Ishikawa (cell line): ENCODE measurements around the gene RAB6B.

Experiments used
- CEBPB ChIP-seq: IDR thresholded peaks from 2 replicates; pipeline ENCODE4 v1.6.1; 2012
- MAX ChIP-seq: IDR thresholded peaks from 2 replicates; pipeline ENCODE4 v1.6.1; 2012
- NFIC ChIP-seq: IDR thresholded peaks from 2 replicates; pipeline ENCODE4 v1.6.1; 2012
- RAD21 ChIP-seq: IDR thresholded peaks from 2 replicates; pipeline ENCODE4 v1.6.1; 2012; ENCODE audit warnings: low read depth
- REST ChIP-seq: IDR thresholded peaks from 2 replicates; pipeline ENCODE4 v1.6.1; 2012; ENCODE audit warnings: low read depth, mild to moderate bottlenecking
- TAF1 ChIP-seq: IDR thresholded peaks from 2 replicates; pipeline ENCODE4 v1.6.1; 2012; ENCODE audit warnings: low read depth, mild to moderate bottlenecking
- TCF12 ChIP-seq: IDR thresholded peaks from 2 replicates; pipeline ENCODE4 v1.6.1; 2012; ENCODE audit warnings: low read depth
- TEAD4 ChIP-seq: IDR thresholded peaks from 2 replicates; pipeline ENCODE4 v1.6.1; 2012
- ZBTB7A ChIP-seq: IDR thresholded peaks from 2 replicates; pipeline ENCODE4 v1.6.1; 2012; ENCODE audit warnings: low read depth

DNA sequence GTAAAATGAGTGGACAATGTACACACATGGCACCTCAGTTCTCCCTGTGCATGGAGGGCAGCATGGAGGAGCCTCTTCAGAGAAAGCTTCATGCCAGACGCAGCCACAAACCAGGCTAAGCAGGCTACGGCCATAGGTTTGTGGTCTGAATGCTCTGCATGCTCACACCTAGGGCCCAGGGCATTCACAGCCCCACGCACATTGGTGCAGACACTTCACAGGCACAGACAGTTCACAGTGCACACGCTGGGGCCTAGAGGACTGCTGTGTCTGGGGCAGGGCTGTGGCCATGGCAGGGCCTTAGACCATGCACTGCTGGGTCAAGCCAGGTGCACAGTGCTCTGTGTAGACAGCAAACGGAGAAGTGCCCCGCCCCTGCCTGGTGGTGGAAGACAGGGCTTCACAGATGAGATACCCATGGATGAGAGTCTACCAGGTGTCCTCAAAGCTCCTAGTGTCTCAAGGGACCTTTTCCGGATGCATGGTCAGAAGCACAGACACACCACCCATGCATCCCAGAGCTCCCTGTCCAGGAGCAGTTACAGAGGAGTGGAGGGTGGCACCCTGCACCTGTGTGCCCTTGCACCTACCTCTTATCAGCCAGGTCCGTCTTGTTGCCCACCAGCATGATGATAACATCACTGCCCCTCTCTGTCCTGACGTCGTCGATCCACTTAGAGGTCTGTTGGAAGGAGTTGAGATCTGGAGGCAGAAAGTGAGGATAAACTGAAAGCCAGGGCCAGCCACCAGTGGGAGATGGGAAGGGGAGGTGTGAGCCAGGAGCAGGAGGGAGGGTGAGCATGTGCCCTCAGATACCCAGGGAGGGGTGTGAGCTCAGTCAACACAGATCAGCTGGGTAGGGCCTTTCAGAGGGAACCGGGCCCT is 56.5 kb downstream of the RAB6B start:
- no peak for TF ChIP-seq CEBPB
- TF ChIP-seq TCF12 = no peak
- TF ChIP-seq TAF1 = no peak
- no peak for TF ChIP-seq ZBTB7A
- no peak for TF ChIP-seq RAD21
- TF ChIP-seq NFIC = no peak
- no peak for TF ChIP-seq TEAD4
- TF ChIP-seq MAX = no peak
- TF ChIP-seq REST = no peak
